Measurements from ENCODE around the gene HDHD5.

- TF ChIP-seq CTCF (IDR thresholded peaks at IDR 0.05), result no peak
- no peak for TF ChIP-seq POLR2A (IDR thresholded peaks at IDR 0.05)
These were observed 9.8 kb downstream of the HDHD5 start for GRCh38 chr22:17149076-17149815.

All from uterus (tissue), 2 donors.